Measurements from ENCODE around the gene USP2.
A peak's percentile ranks its signal among the peaks of the same experiment; 100 is the strongest.

USP2 gene, protein sequence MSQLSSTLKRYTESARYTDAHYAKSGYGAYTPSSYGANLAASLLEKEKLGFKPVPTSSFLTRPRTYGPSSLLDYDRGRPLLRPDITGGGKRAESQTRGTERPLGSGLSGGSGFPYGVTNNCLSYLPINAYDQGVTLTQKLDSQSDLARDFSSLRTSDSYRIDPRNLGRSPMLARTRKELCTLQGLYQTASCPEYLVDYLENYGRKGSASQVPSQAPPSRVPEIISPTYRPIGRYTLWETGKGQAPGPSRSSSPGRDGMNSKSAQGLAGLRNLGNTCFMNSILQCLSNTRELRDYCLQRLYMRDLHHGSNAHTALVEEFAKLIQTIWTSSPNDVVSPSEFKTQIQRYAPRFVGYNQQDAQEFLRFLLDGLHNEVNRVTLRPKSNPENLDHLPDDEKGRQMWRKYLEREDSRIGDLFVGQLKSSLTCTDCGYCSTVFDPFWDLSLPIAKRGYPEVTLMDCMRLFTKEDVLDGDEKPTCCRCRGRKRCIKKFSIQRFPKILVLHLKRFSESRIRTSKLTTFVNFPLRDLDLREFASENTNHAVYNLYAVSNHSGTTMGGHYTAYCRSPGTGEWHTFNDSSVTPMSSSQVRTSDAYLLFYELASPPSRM

GRCh38 chr11:119381181-119381988, at the start of gene USP2:
USP2 (minus strand) TSS chr11:119381690; CDS start chr11:119373480, 8,210 bp downstream.
- DNase-seq = peak; percentile 96

- no peak for DNase-seq
These were observed 45.8 kb upstream of the USP2 start for GRCh38 chr11:119427279-119427678.

- no peak for DNase-seq
These were observed 44.7 kb upstream of the USP2 start for GRCh38 chr11:119426142-119426541.

GRCh38 chr11:119424775-119425174, 43.3 kb upstream of the USP2 start:
- no peak for DNase-seq

GRCh38 chr11:119424276-119424675, 42.8 kb upstream of the USP2 start:
- no peak for DNase-seq

- no peak for DNase-seq
These were observed 42.2 kb upstream of the USP2 start for GRCh38 chr11:119423509-119424254.

DNA sequence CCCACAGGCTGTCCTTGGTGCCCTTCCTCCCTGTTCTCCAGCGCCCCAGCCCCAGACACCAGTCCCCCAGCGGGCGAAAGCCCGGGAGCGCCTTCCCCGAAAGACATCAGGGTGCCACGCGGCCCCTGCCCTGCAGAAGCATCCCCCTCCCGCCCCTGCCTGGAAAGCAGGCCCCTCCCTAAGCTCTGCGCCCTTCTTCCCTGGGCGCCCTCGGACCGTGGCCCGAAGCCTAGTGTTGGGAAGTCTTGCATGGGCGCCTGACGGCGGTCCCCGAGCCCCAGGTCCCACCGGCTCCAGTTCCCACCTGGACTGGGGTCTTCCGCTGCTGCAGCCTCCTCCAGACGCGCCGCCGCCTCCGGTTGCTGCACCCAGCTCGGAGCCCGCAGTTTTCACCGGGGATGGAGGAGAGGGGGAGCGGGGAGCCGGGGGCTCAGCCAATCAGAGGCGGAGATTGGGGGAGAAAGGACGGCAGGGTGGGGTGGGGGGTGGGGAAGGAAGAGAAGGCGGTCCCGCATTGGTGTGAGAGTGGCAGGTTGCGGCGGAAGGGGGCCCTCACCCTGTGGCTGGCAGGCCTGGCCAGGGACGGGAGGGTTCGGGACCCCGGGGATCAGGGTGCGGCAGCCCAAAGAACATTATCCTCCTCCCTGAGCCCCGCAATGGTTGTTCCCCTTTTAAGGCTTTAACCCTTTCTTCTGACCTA, 41.5 kb upstream of the USP2 start, which contains the start of gene THY1:
THY1 (minus strand) TSS at position 364 of the 700 bp plus-strand sequence. CDS start 2,267 bp downstream, outside the sequence.
- DNase-seq = no peak

DNA sequence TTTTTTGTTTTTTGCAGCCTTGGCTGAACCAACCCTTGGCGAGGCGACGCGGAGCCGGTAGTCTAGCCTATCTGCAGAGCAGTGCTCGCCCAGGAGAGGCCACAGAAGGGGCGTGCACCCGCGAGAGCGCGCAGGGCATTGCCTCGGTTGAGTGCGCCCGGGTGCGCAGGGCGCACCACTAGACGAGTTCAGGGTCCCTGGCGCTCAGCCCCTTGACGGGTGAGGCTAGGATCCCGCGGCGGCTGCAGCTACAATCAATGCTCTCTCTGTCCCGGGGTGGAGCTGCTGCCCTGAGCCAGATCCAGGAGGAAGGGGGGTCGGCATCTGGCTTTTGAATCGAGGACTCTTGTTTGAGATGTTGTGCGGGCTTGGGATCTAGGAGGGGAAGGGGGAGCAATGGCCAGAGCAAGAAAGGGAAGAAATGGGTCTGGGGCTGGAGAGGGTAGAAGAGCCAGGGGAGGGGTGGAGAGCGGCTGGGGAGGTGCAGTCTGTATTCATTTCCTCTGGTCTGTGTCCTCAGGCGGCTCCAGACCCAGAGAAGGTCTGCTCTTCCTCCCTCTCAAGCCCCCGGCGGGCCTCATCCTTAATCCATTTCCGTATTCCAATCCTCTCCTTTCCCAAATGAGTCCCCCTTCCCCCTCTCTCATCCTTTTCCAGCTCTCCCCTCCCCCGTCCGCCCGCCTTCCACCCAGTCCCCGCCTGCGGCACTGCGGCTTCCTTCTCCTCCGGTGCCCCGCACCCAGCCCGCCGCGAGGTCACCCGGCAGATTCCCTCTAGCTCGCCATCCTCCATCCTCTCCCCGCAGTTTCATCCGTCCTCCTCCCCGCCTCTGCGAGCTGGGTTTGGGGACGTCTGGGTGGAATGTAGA, 40.7 kb upstream of the USP2 start:
- no peak for DNase-seq

DNA sequence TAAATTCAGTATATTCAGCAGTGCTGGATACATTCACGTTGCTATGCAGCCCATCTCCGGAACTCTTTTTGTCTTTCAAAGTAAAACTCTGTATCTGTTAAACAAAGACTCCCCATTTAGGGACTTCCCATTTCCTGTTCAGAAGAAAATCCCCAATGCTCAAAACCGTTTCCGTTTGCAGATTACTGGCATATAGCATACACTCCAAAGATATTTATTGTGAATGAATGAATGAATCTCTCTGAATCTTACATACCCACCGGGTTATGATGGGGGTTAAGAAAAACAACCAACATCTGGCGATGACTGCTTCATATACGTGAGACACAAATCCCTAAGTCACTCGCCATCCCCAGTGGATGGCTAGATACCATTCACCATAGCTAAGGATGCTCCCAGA, 39.9 kb upstream of the USP2 start:
- no peak for DNase-seq

DNA sequence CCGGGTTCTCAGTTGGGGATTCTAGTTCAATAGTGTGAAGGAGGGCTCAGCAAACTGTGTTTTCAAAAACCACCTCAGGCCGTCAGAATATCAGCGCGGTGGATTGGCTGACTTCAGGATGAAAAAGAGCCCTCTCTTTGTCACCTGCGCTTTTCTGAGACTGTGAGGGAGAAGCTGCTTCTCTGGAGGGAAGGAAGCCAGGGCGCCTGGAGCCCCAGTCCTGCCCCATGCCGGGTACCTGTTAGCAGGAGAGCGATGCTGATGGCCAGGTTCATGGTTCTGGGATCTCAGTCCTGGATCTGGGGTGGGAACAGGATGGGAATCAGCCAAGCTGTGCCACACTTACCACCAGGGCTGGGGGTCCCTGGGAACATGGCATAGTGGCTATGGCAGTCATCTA, 39.1 kb upstream of the USP2 start:
- DNase-seq = no peak

GRCh38 chr11:119419834-119420492, 38.5 kb upstream of the USP2 start:
- DNase-seq = no peak

DNA sequence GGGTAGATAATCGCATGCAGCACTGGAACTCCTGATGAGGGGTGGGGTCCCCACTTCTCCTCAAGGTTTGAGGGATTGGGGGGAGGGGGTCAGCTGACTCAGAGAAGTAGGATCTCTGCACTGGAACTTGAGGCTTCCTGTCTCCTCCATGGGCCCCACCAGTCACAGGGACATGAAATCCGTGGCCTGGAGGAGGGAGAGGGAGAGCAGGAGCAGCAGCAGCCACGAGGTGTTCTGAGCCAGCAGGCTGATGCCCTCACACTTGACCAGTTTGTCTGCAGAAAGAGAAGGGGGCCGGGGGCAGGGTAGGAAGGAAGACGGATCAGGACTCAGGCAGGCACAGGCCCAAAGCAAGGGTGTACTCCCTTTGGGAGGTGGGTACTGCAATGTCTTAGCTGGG, 37.8 kb upstream of the USP2 start:
- DNase-seq = no peak

GRCh38 chr11:119418759-119419158, 37.3 kb upstream of the USP2 start:
- DNase-seq = no peak

GRCh38 chr11:119417726-119418540, 36.4 kb upstream of the USP2 start:
- no peak for DNase-seq

DNA sequence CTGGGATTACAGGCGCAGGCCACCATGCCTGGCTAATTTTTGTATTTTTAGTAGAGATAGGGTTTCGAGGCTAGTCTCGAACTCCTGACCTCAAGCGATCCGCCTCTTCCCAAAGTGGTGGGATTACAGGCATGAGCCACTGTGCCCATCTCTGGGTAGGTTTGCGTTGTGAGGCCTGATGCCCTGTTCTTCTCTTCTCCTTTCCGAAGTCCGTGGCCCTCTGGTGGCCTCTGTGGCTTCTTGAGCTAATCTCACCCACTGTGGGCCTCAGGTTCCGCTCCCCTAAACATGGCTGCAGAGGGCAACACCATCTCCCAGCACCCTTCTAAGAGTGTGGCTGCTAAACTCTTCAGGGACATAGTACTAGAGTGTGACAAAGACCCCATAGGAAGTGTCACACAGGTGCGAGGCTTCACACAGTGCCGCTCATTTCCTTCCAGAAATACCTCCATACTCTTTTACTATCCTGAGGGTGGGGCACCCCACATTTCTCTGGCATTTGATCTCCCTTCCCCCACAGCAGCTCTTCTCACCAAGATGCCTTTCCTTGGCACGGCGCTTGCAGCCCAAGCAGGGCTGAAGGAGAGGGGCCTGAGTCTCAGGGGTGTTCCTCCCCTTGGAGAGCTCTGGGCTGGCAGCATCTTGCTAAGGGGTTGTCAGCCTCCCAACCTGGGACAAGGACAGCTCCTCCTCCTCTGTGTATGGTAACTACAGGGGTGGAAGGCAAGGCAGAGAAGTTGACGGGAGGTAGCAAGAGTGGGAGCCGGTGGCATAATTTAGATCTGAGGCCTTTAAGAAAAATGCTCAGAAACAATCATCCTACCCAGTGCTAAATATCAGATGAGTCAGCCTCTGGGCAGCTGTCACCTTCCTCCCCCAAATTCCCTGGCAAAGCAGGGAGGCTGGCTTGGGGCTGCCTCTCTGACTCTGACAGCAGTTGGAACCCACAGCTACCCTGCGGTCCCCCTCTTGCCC, 35.4 kb upstream of the USP2 start:
- DNase-seq = no peak

- no peak for DNase-seq
These were observed 34.5 kb upstream of the USP2 start for GRCh38 chr11:119415966-119416365.

DNA sequence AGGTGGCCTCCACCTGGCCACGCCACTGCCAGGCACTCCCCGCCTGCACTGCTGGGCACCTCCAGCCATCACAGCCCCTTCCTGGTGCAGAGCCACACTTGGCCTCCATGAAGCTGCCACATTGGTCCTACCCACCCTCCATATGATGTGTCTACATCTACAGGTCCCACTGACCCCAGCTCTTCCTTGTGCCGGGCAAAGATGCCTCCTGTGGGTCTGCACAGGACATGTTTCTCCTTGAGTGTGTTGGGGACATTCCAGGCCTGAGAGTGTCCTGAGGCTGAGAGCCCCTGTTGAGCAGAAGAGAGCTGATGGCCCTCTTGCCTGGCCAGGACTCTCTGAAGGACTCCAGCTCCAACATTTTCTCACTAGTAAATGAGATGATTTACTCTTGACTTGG, 34.0 kb upstream of the USP2 start:
- DNase-seq = no peak

DNA sequence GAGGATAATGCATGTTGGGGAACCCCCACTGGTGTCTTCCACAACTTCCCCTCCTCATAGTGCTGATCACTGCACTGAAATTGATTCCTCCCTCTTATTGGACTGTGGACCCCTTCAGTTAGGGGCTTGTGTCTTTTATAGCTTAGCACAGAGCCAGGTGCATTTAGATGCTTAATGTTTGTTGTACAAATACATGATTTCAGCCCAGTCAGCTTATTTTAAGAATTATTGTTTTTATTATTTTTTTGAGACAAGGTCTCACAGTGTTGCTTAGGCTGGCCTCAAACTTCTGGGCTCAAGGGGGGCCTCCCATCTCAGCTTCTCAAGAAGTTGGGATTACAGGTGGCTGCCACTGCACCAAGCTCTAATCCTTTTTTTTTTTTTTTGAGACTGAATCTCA, 33.2 kb upstream of the USP2 start:
- no peak for DNase-seq
